Peyer's patch (tissue), 4 donors: ENCODE measurements around the gene SAP130. TPM values are rescaled to one million over a fixed set of nuclear protein-coding genes. Genes with fewer than 3 reads are reported as not detected.

Experiments
- DNase-seq, 3 donors: peaks; one replicate each; pipeline ENCODE4 v3.0.0-alpha.2; 2017 to 2019
- H3K27ac ChIP-seq, 4 donors: fragments of 200-600 bp; sonication (generic); one replicate each; pipeline ENCODE4 v1.5.1; 2016 to 2019
- H3K27me3 ChIP-seq, 2 donors: fragments of 200-600 bp; sonication (generic); one replicate each; pipeline ENCODE4 v1.5.1; 2019
- H3K36me3 ChIP-seq, 3 donors: fragments of 200-600 bp; sonication (generic); one replicate each; pipeline ENCODE4 v1.5.1; 2016 to 2019
- H3K4me1 ChIP-seq, 4 donors: fragments of 200-600 bp; sonication (generic); one replicate each; pipeline ENCODE4 v1.5.1; 2016 to 2019
- H3K4me3 ChIP-seq, 4 donors: fragments of 200-600 bp; sonication (generic); 1 replicate in 3 of 4; 2 replicates in 1 of 4; pipeline ENCODE4 v1.5.1; 2016 to 2019; ENCODE audit warnings: mild to moderate bottlenecking in 1 of 4
- H3K9me3 ChIP-seq, 4 donors: fragments of 200-600 bp; sonication (generic); one replicate each; pipeline ENCODE4 v1.5.1; 2016 to 2019; ENCODE audit warnings: mild to moderate bottlenecking in 1 of 4
- CTCF ChIP-seq, 6 experiments: fragments of 450-650 bp in 4 of 6; fragments of 200-600 bp in 2 of 6; sonication (generic) in 1 of 6; IDR thresholded peaks; one replicate each; pipeline ENCODE4 v1.5.1; 2017 to 2019; ENCODE audit warnings: antibody characterized with exemption in 6 of 6, mild to moderate bottlenecking in 3 of 6, moderate library complexity in 1 of 6
- POLR2A ChIP-seq, 2 donors: fragments of 450-650 bp; IDR thresholded peaks; one replicate each; pipeline ENCODE4 v1.5.1; 2017; ENCODE audit warnings: antibody characterized with exemption in 2 of 2, mild to moderate bottlenecking in 2 of 2, moderate library complexity in 2 of 2
- total RNA-seq, 4 donors: library from RNA; depleted of rRNA; stranded (reverse); fragments of >200 nt; gene quantifications; one replicate each; pipeline ENCODE4 v1.1.0, GENCODE V29; 2016

Gene SAP130
- total RNA-seq, 4 donors from 2014 or later, result 9.3 to 20.4 (median 15.6) TPM

GRCh38 chr2:128062571-128062970, 34.7 kb upstream of the SAP130 start:
- H3K4me1 ChIP-seq, result no peaks in the 10 kb centered on the region
- no peak for TF ChIP-seq POLR2A (IDR thresholded peaks at IDR 0.05)
- no peak for TF ChIP-seq CTCF (IDR thresholded peaks at IDR 0.05)
- H3K9me3 ChIP-seq, result no peaks in the 10 kb centered on the region
- no peak overlapping the region for H3K27ac ChIP-seq
- no peaks in the 10 kb centered on the region for H3K27me3 ChIP-seq
- no peak for DNase-seq
- no peak overlapping the region for H3K4me3 ChIP-seq
- no peaks in the 10 kb centered on the region for H3K36me3 ChIP-seq

- DNase-seq, result no peak
- Histone ChIP-seq H3K27ac (no peak overlapping the region), H3K4me1 (no peaks in the 10 kb centered on the region), H3K4me3 (no peak overlapping the region), H3K36me3 (no peaks in the 10 kb centered on the region), H3K27me3 (no peaks in the 10 kb centered on the region), H3K9me3 (no peaks in the 10 kb centered on the region)
- no peak for TF ChIP-seq POLR2A (IDR thresholded peaks at IDR 0.05)
- no peak for TF ChIP-seq CTCF (IDR thresholded peaks at IDR 0.05)
Measured at GRCh38 chr2:128058114-128058513, 30.3 kb upstream of the SAP130 start.

- Histone ChIP-seq H3K4me3 (no peak overlapping the region), H3K27me3 (no peaks in the 10 kb centered on the region), H3K36me3 (no peaks in the 10 kb centered on the region), H3K4me1 (no peaks in the 10 kb centered on the region), H3K27ac (no peak overlapping the region), H3K9me3 (no peaks in the 10 kb centered on the region)
- DNase-seq, result no peak
- TF ChIP-seq CTCF (IDR thresholded peaks at IDR 0.05), result no peak
- no peak for TF ChIP-seq POLR2A (IDR thresholded peaks at IDR 0.05)
Measured at GRCh38 chr2:128057334-128057733, 29.5 kb upstream of the SAP130 start.

GRCh38 chr2:128054104-128054885, 26.4 kb upstream of the SAP130 start:
- H3K27ac ChIP-seq, result no peak overlapping the region
- H3K9me3 ChIP-seq, result peaks cover 0 to 8% (median 2%) of the 10 kb centered on the region in 4 donors
- no peaks in the 10 kb centered on the region for H3K27me3 ChIP-seq
- no peaks in the 10 kb centered on the region for H3K4me1 ChIP-seq
- TF ChIP-seq POLR2A (IDR thresholded peaks at IDR 0.05) (no peak), CTCF (IDR thresholded peaks at IDR 0.05) (no peak)
- no peak for DNase-seq
- no peaks in the 10 kb centered on the region for H3K36me3 ChIP-seq
- H3K4me3 ChIP-seq, result no peak overlapping the region

- H3K27me3 ChIP-seq, result no peaks in the 10 kb centered on the region
- H3K27ac ChIP-seq, result no peak overlapping the region
- peaks cover 0 to 10% (median 2%) of the 10 kb centered on the region in 4 donors for H3K9me3 ChIP-seq
Measured at GRCh38 chr2:128053331-128053730, 25.5 kb upstream of the SAP130 start.

More at GRCh38 chr2:128053331-128053730, 25.5 kb upstream of the SAP130 start:
- Histone ChIP-seq H3K36me3 (no peaks in the 10 kb centered on the region), H3K4me3 (no peak overlapping the region), H3K4me1 (no peaks in the 10 kb centered on the region)
- no peak for DNase-seq
- TF ChIP-seq CTCF (IDR thresholded peaks at IDR 0.05) (no peak), POLR2A (IDR thresholded peaks at IDR 0.05) (no peak)
